DMS53 treated with DMSO at 0.1 percent for 48 hours (cell line): ENCODE results near the gene KLHL22.
"Not testable (repeated sequence)": the region's sequence is repeated elsewhere in the genome, so short reads cannot be mapped to it uniquely, and the experiment has no call there.

Experiments
- DNase-seq: peaks from one replicate; lab custom pipeline; 2025; ENCODE audit not compliant: unreplicated experiment; lab: John Stamatoyannopoulos, UW

Gene KLHL22

DNA sequence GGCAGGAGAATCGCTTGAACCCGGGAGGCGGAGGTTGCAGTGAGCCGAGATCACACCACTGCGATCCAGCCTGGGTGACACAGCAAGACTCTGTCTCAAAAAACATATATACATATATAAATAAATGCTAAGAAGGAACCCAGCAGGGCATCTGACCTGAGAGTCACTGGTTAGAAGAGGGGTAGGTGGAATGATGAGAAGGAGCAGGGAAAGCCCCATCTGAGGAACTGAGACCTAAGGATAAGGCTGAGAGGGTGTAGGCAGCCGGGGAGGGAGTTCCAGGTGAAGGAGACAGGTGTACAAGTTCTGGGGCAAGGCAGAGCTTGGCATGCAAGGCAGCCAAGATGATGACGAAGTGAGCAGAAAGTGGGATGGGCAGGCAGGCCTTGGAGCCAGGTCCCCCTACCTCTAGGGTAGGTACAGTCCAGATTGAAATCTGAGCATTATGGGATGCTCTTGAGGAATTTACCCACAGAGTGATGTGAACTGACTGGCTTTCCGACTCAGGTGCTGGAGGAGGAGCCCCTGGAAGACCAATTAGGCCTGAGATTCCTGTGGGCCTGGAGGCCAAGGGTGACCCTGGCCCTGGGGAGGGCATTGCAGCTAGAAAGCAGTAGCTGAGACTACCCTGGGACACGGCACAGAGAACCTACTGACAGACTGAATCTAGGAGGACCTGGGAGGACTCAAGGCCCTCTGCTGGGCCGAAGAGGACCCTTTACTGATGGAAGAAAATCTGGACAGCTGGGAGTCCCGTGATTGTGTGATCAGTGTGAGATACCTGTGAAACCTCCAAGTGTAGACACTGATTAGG, 22.8 kb downstream of the KLHL22 start:
- DNase-seq = no peak

DNA sequence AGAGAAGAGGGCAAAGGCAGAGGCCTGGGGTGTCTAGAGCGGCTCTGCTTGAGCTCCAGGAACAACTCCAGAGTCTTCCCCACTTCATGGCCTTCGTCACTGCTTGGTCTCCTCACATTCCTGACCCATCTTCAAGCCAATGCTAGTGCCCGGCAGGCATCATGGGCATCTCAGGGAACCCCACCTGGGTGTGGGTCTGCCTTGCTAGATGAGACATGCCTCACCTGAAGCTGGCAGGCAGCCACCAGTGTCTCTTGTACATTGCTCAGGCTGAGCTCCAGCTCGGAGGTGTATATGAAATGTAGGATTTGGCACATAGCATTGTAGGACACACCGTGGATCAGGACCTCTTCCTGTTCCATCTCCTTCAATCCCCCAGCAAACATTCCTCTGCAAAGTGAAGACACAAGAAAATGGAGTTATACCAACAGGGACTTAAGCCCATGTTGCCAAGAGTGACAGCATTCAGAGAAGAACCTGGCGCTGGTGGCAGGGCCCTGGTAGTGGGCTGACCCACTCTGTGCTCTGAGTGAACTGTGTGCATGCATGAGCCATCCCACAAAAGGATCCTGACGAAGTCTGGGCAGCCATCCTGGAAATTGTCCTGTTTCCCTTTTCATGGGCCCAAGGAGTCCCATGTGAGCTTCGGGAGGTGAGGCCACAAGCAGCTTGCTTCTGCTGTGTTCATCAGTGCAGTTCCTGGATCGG, 24.3 kb downstream of the KLHL22 start:
- DNase-seq = no peak

DNA sequence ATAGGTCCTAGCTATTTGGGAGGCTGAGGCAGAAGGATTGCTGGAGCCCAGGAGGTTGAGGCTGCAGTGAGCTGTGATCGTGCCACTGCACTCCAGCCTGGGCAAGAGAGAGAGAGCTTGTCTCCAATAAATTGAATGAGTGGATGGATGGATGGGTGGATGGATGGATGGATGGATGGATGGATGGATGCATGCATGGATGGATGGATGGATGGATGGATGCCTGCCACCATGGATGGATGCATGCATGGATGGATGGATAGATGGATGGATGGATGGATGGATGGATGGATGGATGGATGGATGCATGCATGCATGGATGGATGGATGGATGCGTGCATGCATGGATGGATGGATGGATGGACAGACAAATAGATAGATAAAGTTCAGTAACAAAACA, 25.1 kb downstream of the KLHL22 start:
- DNase-seq = not testable (repeated sequence)

DNA sequence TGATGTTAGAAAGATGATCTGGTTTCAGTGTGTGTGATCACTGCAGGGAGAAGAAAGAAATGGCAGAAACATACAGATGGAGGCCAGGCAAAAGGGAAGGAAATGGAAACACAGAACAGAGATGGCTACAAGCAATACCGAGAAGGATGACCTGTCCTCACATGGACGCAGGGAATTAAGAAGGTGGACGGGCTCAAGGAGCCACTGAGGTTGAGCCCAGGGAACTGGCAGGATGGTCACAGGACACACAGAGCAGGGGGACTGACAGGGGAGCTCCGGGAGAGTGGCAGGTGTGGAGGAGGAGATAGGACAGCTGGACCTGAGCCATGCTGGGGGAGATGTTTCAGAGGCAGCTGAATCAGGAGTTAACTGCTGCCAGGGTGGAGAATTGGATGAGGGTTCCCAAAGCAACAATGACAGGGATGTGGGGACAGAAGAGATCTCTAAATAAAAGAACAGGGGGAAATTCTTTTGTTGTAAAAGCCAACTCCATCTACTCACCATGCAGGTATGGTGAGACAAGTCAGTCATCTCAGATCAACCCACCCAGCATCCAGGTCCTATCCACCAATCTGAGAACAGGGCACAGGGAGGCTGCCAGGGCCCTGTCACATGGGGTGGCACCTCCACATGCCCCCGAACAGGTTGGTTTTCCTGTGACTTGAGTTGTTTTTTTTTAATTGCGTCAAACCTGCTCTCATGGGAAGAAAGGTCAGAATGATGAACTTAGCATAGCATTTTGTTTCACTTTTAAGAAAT, 26.3 kb downstream of the KLHL22 start:
- DNase-seq = no peak

DNA sequence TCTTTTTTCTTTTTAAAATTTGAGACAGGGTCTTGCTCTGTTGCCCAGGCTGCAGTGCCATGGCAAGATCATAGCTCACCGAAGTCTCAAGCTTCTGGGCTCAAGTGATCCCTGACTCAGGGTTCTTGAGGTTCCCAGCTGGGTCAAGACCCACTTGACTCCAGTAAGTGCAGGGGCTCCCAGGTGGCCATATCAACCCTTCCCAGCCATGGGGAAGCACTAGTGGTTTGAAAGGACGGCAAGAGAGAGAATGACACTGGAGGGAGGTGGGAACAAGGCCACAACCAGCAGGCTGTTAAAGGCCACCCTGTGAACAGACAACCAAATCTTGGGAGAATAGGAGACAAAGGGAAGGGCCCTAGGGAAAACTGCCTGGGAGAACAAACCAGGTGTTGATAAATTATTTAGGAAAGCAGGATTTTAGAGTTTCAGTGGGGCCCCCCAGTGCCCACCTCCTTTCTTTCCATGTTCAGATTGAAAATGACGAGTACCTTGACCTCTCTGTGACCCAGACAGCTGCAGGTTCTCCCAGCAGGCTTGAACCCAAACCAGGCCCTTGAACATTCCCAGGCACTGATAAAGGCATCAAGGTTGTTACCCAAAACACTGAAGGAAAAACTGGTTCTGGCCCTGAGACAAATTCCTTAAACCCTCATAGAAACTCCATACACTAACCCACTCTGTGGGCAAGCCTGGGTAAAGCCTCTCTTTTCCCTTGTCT, 28.8 kb downstream of the KLHL22 start:
- DNase-seq = no peak

DNA sequence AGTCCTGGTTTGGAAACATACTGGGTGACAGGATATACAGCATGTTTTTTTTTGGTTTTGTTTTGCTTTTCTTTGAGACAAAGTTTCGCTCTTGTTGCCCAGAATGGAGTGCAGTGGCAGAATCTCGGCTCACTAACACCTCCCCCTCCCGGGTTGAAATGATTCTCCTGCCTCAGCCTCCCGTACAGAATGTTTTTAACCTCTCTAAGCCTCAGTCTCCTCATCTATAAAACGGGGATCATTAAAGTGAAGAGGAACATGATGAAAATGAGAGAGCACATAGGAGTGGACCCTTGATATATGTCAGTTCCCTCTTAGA, 29.9 kb downstream of the KLHL22 start:
- DNase-seq = no peak

DNA sequence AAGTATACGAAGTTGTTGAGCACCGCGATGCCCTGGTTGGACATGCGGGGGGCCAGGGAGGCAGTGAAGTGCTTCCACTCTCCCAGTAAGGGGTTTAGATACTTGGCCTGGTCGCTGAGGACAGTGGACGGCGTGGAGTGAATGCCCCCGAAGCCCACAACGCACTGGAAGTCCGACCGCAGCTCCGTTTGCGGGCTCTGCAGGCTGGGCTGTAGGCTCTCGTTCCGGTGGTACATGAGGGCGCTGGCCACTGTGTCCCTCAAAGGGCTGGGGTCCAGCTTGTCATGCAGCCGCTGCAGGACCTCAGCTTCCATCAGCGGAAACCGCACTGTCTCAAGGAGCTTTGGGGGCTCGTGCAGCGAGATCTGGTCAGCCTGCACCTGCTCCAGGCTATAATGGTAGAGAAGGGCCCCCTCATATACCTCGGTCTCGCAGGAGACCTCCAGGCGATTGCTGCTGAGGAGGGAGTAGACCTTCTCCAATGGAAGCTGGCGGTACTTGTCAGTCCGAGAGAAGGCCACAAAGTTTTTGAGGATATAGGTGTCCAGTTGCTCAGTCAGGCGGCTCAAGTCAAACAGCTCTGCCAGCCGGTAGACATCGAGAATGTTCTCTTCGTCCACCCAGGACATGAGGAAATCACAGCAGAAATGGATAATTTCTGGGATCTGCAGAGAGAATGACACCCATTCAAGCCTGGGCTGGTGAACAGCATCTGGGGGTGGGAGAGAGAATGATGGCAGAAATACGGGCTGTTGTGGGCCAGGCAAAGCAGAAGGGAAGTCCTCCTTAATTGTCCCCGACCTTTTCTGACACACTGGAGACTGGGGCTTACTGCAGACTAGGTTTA, 30.5 kb downstream of the KLHL22 start:
- DNase-seq = no peak

DNA sequence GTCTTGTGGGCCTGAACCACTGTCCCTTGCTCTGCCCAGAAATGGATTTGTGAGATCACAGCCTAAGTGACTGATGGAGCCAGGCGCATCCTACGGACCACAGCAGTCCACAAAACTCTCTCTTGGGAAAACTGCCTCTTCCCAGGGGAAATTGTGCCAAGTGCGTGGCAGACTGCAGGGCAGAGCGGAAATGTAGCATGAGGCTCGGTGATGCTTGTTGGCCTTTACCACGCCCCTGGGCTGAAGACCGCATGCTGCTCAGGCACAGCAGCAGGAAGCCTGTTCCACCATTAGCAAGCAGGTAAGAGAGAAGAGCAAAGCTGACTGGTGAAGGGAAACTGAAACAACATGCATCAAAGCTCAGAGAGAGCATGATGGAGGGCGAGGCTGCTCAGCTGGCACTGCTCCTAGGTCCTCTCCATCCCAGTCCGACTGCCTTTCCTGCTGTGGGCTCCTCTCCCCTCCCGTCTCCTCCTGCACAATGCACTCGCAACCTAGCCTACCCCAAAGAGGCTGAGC, 31.4 kb downstream of the KLHL22 start:
- DNase-seq = no peak

DNA sequence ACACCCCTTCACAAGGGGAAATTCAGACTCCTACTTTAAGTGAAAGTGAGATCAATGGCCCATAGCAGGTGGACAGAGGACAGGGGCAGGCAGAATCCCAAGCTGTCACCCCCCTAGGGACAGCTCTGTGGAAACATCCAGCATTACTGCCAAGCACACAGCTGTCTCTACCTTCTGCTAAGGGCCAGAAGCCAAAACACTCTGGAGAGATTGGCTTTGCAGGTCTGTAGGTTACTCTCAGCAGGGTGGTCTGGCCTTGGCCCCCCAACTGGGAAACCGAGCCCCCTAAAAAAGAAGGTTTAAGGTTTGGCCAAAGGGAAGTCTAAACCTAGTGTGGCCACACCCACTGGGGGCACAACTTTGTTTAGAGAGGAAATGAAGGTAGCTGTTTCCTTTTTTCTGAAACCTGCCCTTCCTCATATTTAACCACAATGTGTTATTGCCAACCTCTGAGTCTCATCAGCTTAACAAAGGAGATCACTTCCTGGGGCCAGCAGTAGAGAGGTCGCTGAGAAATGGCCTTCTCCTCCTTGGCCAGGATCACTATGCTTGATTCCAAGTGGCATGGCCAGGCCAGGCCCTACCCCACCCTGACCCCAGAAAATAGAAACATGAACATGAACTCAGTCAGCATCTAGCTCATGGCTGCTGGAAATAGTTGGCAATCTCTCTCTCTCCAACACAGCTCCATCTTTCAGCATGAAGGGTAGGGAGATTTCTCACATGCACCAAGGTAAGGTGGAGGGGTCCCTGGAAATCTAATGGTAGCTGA, 32.1 kb downstream of the KLHL22 start:
- DNase-seq = no peak

DNA sequence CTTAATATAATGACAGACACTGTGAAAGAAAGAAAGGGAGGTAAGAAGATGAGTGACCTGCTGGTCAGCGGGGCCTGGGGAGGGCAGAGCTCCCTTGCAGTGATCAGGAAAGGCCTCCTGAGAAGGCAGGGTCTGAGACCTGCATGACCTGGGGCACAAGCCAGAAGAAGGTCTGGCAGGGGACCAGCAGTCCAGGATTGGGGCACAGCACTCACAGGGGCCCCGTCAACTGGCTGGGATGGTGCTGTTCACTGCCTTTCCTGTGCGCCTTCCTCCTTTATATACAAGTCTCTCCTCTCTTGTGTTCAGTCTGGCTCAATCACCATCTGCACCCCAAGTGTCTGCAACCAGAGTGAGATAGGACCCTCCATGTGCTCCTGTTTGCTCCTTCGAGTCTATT, 35.7 kb downstream of the KLHL22 start:
- DNase-seq = no peak

DNA sequence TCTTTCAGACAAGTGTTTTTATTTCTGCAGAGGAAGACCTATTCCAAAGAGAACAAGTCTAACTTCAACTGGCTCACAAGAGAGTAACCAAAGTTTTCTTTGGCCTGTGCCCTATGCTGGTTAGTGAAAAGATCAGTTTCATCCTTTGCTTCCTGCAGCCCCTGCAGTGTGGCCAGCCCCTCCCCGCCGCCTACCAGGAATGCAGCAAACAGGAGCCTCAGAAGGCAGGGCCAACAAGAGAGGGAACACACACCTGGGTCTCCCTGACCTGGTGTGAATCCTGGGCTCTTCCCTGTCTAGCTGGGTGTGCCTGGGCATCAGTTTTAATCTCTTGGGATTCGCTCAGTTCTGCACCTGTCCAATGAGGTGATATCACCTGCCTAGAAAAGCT, 36.4 kb downstream of the KLHL22 start:
- DNase-seq = no peak

DNA sequence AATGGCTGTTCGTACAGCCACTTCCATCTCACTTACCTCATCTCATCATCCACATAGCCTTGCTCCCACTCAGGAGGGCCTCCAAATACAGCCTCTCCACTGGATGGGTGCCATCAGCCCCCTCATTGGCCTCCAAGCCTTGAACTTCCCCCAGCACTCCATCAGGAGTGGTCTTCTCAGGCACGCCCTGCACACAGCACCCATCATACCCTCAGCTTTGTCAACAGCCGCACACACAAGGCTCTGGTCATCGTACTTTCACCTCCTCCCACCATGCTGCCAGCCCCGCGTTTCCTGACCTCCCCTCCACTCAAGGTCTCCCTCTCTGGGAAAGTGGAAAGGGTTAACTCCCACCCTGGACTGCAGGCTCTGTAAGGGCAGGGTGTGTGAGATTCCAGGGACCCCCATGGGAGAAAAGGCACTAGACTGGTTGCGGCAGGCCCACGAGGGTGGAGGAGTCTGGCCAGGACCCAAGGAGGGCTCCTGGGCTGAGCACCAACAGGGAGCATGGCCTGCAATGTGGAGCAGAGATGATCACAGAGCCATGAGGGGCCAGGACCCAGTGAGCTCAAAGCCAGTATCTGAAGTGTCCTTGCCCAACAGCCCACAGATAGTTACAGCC, 37.0 kb downstream of the KLHL22 start:
- no peak for DNase-seq

DNA sequence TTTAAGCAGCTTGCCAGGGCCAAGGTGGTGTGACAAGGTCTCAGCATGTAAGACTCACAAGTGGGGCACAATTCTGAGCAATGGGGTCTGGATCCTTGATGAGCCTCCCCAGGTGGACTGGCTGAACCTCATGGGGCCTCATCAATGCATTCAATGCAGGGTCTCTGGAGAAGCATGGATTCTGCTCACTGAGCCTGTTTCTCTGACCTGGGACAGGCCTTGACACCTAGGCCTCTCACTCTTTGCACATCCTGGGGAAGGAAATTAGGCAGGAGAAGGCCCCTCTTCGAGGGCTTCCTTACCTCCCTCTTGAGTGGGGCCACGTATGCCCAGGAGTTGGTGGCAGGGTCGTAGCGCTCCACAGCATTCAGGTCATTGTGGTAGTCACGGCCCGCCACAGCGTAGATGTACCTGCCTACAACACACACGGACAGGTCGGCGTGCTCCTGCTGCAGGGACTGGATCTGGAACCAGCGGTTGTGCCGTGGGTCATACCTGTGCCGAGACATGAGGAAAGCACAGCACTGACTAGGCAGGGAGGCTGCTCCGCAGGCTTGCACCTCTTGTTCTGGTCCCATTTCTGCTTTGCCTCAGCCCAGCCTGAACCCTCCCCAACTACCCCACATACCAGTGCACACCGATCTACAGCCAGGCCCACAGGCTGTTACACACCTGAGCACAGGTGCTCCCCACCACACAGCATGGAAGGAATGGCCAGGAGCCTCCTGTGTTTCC, 37.9 kb downstream of the KLHL22 start:
- DNase-seq = no peak

DNA sequence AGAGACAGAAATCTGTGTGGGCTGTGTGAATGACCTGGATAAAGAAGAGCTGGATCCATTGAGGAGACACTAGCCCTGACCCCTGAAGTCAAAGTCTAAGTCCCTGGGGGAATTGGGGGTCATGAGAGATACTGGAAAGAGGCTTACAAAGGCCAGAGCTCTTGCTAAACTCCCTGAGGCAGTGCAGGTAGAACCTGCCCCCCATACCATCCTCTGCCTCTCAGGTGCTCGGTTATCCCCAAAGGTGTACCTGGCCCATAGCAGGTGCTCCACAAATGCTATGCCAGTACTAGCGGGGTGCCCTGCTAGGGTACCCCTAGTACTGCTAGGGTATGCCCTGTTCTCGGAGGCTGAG, 38.9 kb downstream of the KLHL22 start:
- no peak for DNase-seq

DNA sequence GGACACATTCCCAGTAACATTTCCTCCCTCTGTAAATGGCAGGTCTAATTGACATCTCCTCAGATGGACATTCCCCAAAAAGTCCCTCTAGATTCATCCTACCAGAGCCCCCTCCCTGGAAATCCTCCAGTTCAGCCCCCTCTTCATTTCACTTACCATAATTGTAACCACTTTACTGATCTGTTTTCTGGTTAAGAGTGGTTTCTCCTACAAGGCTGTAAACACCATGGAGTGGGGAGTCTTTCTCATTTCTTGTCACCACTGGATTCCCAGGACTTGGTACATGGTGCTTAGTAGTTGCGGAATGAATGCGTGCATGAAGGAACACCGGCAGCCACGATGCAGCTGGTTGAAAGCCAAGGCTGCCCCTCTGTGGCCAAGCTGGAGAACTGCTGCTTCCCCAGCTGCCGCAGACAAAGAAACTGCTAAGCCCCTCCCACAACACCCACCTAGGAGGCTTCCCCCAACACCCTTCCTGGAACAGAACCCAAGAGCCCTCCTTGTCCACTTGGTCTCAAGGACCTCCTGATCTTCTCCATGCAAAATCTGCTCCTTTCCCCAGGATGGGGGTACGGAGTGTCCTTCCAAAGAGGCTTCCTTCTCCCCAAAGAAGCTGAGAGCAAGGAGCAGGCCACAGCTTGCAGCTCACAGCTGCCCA, 39.4 kb downstream of the KLHL22 start:
- peak; percentile 6 for DNase-seq

DNA sequence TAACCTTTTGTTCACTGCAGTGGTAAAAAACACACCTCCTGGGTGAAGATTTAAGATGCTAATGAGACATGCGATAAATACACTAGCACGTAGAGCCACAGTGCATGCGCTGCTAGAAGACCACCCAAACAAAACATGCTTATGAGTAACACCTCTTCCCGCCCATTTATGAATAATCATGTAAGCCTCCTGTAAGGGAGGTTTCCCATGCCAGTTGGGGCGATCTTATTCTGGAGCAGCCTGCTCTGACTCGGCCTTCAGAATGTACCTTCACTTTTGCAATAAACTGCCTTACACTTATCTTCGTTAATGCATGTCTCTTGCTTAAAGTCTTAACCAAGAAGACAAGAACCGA, 39.9 kb downstream of the KLHL22 start:
- DNase-seq = no peak

DNA sequence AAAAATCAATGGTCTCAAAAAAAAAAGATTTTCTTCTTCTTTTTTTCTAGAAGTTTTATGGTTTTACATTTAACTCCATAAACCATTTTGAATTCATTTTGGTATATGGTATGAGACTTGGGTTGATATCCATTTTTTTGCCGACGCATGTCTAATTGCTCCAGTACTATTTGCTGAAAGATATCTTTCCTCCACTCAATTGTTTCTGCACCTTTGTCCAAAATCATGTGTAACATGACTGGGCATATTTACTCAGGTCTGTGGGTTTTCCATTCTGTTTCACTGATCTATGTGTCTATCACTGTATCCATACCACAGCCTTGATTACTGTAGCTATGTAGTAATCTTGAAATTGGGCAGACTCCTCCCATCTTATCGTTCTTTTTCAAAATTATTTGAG, 42.4 kb downstream of the KLHL22 start:
- DNase-seq = no peak

DNA sequence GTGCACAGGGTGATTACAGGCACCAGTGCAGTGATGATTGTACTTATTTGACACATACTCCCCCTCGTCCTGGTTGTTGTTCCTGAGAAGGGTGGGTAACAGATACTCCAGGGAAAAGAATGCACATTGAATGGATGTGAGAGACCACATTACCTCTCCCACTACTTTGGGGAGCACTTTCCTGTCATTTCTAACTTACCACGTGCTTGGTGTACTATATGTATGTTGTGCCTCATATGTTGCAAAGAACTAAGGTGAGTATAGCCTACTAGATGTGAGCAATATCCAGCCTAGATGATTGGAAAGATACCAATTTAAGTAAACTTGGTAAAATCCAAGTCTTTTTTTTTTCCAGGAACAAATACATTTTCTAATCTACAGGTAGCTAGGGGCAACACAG, 43.7 kb downstream of the KLHL22 start:
- no peak for DNase-seq
